D721Med (cell line): ENCODE measurements around the gene GMNN.
"Not testable (repeated sequence)": the region's sequence is repeated elsewhere in the genome, so short reads cannot be mapped to it uniquely, and the experiment has no call there.

Experiments used
- DNase-seq: peaks from one replicate; pipeline ENCODE4 v3.0.0; 2011; ENCODE audit warnings: low spot score; ENCODE audit not compliant: insufficient read length
- FAIRE-seq: peaks from 2 replicates; lab custom pipeline; 2011; peaks lifted over from hg19 to GRCh38; lab: Jason Lieb, UNC
- CTCF ChIP-seq: IDR thresholded peaks from 2 replicates; pipeline ENCODE4 v1.5.1; 2012; ENCODE audit warnings: mild to moderate bottlenecking, control low read depth; ENCODE audit not compliant: insufficient read depth; ENCODE audit errors: missing control alignments

GMNN gene

GRCh38 chr6:24743265-24743943 is 31.3 kb upstream of the GMNN start:
- TF ChIP-seq CTCF = no peak
- DNase-seq (no peak), FAIRE-seq (no peak)

GRCh38 chr6:24743944-24744335 is 30.8 kb upstream of the GMNN start:
- DNase-seq = no peak
- no peak for FAIRE-seq
- no peak for TF ChIP-seq CTCF

DNA sequence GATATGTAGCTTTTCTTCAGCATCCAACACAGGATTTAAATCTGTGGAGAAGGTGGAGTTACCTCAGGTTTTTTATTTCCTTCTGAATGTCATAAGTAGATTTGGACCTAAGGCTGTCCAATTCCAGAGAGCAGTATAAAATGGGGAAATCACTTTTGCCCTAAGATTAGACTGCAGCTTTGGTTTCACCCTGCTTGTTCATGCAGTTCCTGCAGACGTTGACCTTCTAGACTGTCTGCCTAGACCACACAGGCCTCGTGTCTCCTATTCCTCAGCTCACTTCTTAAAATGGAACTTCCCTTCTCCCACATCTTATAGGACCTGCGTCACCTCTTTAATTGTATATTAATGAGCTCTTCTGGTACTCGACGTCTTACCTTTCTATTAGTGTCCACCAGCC is 29.8 kb upstream of the GMNN start:
- no peak for TF ChIP-seq CTCF
- no peak for FAIRE-seq
- DNase-seq = no peak

DNA sequence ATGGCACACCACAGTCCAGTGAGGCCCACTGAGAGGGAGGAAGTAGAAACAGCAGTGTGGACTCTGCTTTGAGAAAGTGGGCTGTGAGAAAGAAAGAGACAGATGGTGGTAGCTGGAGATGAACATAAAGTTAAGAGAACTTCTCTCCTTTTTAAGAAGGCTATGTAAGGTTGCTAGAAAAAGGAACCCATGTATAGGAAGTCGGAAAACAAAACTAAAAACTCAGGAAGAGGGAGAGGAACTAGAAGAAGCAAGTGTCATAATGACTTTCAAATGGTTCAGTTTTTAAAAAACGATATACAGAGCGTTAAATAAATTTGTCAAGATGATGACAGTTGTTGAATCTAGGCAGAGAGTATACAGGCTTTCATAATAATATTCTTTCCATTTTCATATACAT is 25.4 kb upstream of the GMNN start:
- DNase-seq (no peak), FAIRE-seq (no peak)
- no peak for TF ChIP-seq CTCF

DNA sequence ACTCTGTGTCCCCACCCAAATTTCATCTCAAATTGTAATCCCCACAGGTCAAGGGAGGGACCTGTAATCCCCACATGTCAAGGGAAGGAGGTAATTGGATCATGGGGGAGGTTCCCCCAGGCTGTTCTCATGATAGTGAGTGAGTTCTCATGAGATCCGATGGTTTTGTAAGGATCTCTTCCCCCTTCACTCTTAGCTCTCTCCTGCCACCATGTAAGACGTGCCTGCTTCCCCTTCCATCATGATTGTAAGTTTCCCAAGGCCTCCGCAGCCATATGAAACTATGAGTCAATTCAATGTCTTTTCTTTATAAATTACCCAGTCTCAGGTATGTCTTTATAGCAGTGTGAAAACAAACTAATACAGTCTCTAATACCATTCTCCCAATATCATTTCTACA is 23.9 kb upstream of the GMNN start:
- not testable (repeated sequence) for FAIRE-seq, DNase-seq

DNA sequence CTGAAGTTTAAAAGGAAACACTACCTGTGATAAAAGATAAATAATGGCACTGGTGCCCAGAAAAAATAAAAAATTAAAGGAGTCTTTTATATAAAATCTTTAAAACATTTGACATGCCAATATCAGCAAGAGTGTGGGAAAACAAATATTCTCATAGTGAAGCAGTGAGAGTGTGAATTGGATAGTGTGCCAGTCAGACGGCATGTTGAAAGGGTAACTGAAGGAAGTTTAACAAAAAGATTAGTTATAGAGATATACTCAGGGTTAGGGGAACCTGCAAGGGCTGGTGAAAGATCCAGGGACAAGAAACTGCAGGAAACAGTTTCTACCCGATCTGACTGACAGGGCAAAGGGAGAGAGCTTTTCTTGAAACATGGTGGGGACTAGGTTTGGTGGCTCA is 22.2 kb upstream of the GMNN start:
- TF ChIP-seq CTCF = no peak
- FAIRE-seq (no peak), DNase-seq (no peak)

- TF ChIP-seq CTCF = no peak
- no peak for DNase-seq
- FAIRE-seq = no peak
These were observed 21.7 kb upstream of the GMNN start for GRCh38 chr6:24752917-24753492.
